ENCODE measurements around the gene GPRIN3. TPM values are rescaled to one million over a fixed set of nuclear protein-coding genes. Genes with fewer than 3 reads are reported as not detected.

GPRIN3 gene
- total and polyA plus RNA-seq, 3 donors from 2014 or later, result 0.58 to 2.5 (median 2.2) TPM

- no peak for DNase-seq
- no peak for TF ChIP-seq CTCF (IDR thresholded peaks at IDR 0.05)
- no peak for TF ChIP-seq POLR2A (IDR thresholded peaks at IDR 0.05)
- Histone ChIP-seq H3K27me3 (no peaks in the 10 kb centered on the region), H3K9me3 (no peaks in the 10 kb centered on the region), H3K36me3 (ENCODE audit: low read depth, missing control alignments) (no peaks in the 10 kb centered on the region), H3K4me1 (no peaks in the 10 kb centered on the region), H3K27ac (no peak overlapping the region), H3K4me3 (no peak overlapping the region)
- 73 to 80% methylated on average over 2 of the region's 2 CpGs for WGBS, 2 donors
- intact Hi-C loops (cut with DNase I; ENCODE audit: low total_unique reads), result no loop called here
Measured at GRCh38 chr4:89298155-89298554, 9.4 kb downstream of the GPRIN3 start.

- TF ChIP-seq POLR2A (IDR thresholded peaks at IDR 0.05) (no peak), CTCF (IDR thresholded peaks at IDR 0.05) (no peak)
- H3K9me3 ChIP-seq, result no peaks in the 10 kb centered on the region
- H3K4me3 ChIP-seq, result no peak overlapping the region
- H3K36me3 ChIP-seq (ENCODE audit: low read depth, missing control alignments), result no peaks in the 10 kb centered on the region
- intact Hi-C loops (cut with DNase I; ENCODE audit: low total_unique reads), result no loop called here
- no peaks in the 10 kb centered on the region for H3K4me1 ChIP-seq
- no peak overlapping the region for H3K27ac ChIP-seq
- no peak for DNase-seq
- no peaks in the 10 kb centered on the region for H3K27me3 ChIP-seq
- 71 to 82% methylated on average over 2 of the region's 2 CpGs for WGBS, 2 donors
Measured at GRCh38 chr4:89296896-89297295, 10.7 kb downstream of the GPRIN3 start.

DNA sequence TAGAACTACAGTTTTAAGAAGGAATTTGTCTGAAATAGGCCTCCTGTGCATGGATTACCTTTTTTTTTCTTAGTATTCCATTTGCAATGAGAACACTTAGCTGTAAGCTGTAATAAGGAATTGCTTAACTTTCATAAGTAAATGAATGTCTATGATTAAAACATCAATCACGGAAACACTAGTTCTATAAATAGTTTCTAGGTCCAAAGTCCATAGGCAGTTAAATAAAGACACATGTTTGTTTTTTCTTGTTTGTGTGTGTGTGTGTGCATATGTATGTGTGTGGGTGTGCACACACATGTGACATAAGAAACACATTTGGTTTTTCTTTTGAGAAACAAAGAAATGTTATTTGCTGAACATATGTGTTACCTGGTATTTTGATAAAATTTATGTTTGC is 11.2 kb downstream of the GPRIN3 start:
- Histone ChIP-seq H3K36me3 (ENCODE audit: low read depth, missing control alignments) (no peaks in the 10 kb centered on the region), H3K27ac (no peak overlapping the region), H3K27me3 (no peaks in the 10 kb centered on the region), H3K9me3 (no peaks in the 10 kb centered on the region), H3K4me3 (no peak overlapping the region), H3K4me1 (no peaks in the 10 kb centered on the region)
- intact Hi-C loops (cut with DNase I; ENCODE audit: low total_unique reads), result no loop called here
- TF ChIP-seq CTCF (IDR thresholded peaks at IDR 0.05), result no peak
- no peak for TF ChIP-seq POLR2A (IDR thresholded peaks at IDR 0.05)
- DNase-seq, result no peak
- WGBS, 2 donors, result 74 to 76% methylated on average over 1 of the region's 1 CpG

DNA sequence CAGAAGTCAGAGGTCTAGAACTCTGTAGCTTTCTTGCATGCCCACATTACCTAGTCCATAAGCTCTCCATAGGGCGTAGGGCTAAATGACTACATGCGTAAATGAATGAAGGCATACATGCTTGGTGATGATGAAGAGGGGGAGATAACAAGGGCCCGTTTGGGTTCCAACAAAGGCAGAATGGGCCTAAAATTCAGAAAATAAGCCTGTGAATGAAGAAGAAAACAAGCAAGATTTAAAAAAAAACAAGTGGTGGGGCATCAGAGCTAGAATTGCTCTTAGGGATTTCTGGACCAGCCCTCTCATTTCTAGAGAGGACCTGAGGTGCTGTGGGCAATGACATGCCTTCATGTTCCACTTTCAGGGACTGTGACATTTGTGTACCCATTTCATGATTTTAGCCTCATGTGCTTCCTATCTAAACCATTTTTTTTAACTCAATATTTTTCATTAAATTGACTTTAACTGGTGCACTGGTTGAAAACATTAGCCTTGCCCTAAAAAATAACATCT is 12.1 kb downstream of the GPRIN3 start:
- DNase-seq, result no peak
- no peaks in the 10 kb centered on the region for H3K4me1 ChIP-seq
- intact Hi-C loops (cut with DNase I; ENCODE audit: low total_unique reads), result no loop called here
- WGBS, 2 donors, result 91 to 98% methylated on average over 3 of the region's 3 CpGs
- no peaks in the 10 kb centered on the region for H3K27me3 ChIP-seq
- H3K36me3 ChIP-seq (ENCODE audit: low read depth, missing control alignments), result no peaks in the 10 kb centered on the region
- no peak overlapping the region for H3K27ac ChIP-seq
- TF ChIP-seq POLR2A (IDR thresholded peaks at IDR 0.05) (no peak), CTCF (IDR thresholded peaks at IDR 0.05) (no peak)
- no peaks in the 10 kb centered on the region for H3K9me3 ChIP-seq
- H3K4me3 ChIP-seq, result no peak overlapping the region

DNA sequence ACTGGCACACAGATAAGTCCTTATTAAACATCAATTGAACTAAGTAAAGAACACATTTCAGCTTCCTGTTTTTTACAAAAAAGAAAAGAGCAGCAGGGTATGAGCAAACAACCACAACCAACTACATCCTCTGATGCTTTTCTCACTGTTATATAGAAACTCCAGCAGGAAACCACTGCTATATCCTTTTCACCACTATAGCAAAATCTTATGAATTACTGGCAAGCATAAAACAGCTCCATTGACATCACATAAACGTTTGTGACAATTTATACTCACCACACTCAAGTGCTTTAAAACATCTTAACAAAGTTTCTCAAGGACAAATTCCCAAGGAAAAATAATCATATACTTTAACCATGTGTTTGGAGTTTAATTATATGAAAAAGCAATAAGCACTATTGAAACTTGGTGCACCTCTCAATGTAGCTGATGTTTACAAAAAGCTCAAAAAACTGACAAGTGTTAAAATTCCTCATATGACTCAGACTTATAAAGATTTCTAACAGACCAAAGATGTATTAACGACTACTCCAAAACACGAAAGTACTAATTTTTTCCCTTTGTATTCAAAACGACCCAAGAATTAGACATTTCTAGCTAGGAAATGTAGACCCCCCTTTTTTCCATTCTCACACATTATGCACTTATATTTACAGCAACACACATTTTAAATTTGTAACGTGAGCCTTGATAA is 12.9 kb downstream of the GPRIN3 start:
- Histone ChIP-seq H3K9me3 (no peaks in the 10 kb centered on the region), H3K27ac (no peak overlapping the region), H3K36me3 (ENCODE audit: low read depth, missing control alignments) (no peaks in the 10 kb centered on the region), H3K4me1 (no peaks in the 10 kb centered on the region), H3K4me3 (no peak overlapping the region), H3K27me3 (no peaks in the 10 kb centered on the region)
- intact Hi-C loops (cut with DNase I; ENCODE audit: low total_unique reads), result no loop called here
- TF ChIP-seq CTCF (IDR thresholded peaks at IDR 0.05), result no peak
- TF ChIP-seq POLR2A (IDR thresholded peaks at IDR 0.05), result no peak
- 65 to 71% methylated on average over 5 of the region's 5 CpGs for WGBS, 2 donors
- DNase-seq, result no peak

Data from testis (tissue), 3 donors.